ENCODE measurements around the gene NPL. TPM values are rescaled to one million over a fixed set of nuclear protein-coding genes. Genes with fewer than 3 reads are reported as not detected.

The NPL gene
- total RNA-seq (2014; rRNA removed; shearing (Covaris generic)), result 1.9 and 3.8 TPM in 2 replicates

DNA sequence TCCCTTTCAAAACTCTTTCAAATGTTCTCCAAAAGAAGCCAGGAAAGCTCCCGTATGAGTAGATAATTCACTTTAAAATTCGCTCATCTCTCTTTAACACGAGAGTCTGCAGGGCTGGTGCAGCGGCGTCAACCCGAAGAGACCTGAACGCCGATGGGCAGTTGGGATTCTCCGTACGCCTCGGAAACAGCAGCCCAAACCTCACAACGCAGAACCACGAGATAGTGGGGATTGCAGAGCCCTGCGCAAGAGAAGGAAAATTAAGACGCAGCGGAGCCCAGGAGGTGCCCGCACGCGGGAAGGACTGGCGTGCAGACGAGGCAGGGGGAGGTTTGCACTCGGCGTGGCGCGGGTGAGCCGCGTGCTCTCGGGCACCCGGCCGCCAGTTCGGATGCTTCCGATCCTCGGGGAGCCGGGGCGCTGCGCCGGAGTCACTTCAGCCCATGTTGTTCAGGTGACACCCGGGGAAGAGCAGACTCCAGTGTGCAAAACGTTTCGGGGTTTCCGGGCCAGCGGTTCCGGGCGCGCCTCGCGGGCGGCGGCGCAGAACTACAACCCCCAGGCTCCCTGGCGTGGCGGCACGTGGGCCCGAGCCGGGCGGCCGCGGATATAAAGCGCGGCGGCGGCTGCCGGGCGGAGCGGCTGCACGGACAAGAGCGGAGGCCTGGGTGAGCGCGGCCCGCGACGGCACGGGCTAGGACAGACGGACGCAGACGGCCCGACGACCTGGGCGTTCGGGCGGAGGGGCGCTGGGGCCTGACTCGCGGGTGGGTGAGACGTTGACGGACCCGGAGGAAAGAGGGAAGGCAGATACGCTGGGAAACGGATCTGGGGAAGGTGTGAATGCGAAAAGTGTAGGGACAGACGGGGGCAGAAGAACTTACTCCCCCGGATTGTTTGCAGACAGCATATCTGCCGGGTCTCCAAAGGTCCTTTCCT is at the start of gene NPL:
TSS of gene NPL (plus strand) at position 636 of the 939 bp plus-strand sequence. CDS start 4,599 bp downstream, outside the sequence.
- peak; percentile 55 for DNase-seq (ENCODE audit: low spot score)

DNA sequence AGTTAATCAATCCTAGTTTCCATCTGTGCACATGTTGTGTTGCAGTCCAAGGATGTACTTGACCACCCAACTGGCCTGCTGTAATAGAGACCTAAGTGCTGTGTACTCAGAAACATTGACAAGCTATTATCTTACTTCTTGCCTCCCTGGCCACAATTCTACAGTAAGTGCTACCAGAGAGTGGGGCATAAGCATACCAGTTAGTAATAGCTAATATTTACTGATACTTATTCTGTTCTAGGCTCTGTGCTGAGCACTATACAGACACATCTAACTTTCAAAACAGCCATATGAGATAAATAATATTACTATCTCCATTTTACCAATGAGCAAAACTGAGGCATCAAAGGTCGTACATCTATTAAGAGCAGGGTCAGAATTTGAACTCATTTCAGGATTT is 49.5 kb upstream of the NPL start:
- no peak for DNase-seq (ENCODE audit: low spot score)

DNA sequence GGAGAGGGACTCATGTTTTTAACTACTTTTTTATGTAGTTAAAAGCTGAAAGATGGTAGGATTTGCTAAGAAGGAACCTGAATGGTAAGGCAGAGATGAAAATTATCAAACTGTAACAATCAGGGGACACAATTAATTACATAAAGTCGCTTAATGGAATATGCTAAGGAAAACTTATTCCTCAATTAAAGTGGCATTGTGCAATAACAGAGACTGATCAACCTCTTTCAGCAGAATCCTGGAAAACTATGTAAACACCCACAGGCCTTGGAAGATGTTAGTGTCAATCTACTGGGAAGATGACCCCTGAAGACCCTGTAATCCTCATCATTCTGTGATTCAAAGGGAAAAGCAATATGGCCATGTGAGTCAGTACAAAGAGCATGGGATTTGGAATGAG is 46.8 kb upstream of the NPL start:
- DNase-seq (ENCODE audit: low spot score), result no peak

DNA sequence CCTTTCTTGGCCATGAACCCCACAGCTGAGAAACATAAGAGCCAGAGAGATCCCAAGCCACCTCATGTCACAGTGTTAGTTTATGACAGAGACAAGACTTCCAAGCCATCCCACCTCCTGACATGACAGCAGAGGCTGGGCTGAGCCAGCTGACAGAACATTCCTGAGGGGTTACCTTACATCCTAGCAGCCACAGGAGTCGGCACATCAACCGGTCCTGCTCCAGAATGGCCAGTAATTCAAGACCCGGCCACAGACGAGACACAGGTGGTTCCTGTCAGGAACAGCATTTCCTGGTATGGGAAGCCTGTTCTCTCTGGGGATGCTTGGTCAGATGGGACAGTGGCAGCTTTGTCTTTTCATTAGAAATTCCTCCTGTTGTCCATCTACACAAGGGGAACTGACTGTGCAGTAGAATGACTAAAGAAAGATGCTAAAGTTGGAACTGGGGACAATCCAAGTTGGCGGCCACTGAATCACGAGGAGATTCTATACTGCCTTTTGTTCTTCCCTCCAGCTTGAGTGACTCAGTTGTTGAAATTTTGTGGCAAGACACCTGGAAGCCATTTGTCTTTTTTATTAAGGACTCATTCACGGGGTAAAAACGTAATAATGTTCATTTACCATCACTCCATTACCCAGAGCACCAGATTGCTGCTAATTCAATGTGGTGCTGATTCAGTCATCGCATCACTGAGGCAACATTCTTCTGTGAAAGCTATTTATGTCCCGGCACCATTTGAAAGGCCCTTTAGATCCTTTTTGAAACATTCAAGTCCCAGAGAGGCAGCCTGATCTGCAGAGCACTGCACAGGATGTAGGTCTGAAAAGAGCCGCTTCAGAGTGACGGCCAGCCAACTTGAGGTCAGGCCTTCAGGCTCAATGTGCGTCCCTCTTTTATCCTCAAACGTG is 37.2 kb upstream of the NPL start:
- DNase-seq (ENCODE audit: low spot score), result peak; percentile 92

- no peak for DNase-seq (ENCODE audit: low spot score)
Measured at GRCh38 chr1:182754087-182754486, 35.5 kb upstream of the NPL start.

GRCh38 chr1:182754543-182755314 is 34.8 kb upstream of the NPL start:
- no peak for DNase-seq (ENCODE audit: low spot score)

GRCh38 chr1:182755632-182756031 is 33.9 kb upstream of the NPL start:
- DNase-seq (ENCODE audit: low spot score), result no peak

GRCh38 chr1:182756423-182756822 is 33.1 kb upstream of the NPL start:
- DNase-seq (ENCODE audit: low spot score), result no peak

DNA sequence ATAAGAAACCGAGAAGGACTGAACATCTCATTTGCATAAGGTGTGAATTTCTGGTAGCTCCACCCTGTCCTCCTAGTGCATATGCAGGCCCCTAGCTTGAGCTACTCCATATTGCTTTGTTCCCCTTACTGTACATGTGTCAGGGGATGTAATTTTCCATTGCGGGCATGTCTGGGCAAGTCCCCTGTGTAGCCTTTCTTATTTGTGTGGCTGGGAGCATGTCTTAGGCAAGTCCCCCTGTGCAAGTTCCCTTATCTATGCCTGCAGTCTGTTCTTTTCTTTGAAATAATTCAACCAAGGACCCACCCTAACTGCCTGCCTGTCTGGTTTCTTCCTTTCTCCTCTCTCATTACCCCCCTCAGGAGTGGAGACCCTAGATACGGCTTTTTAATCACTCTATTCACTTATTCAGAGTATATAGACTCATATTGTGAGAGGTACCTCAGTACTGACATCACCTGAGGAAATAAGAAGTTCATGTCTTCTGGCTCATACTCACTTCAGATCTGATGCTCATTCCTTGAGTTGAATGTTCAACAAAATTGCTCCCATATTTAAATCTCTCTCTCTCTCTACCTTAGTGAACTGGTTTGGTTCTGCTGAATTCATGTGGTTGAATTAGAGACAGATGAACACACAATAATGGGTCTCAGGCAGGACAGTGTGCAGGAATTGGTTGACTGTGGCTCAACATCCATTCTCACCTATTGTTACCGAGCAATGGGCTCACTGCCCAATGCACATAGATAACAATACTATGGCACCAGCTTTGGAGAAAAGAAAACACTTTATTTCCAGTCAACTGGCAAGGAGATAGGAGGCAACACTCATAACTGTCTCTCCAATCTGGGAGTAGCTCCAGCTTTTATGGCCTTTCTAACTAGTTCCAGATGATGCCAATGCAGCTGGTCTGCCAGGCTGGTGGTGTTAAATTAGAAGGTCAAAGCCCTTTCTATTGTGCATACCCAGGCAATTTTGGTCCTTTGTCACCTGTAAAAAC is 27.9 kb upstream of the NPL start:
- DNase-seq (ENCODE audit: low spot score), result peak; percentile 66

GRCh38 chr1:182762536-182762935 is 27.0 kb upstream of the NPL start:
- no peak for DNase-seq (ENCODE audit: low spot score)

DNA sequence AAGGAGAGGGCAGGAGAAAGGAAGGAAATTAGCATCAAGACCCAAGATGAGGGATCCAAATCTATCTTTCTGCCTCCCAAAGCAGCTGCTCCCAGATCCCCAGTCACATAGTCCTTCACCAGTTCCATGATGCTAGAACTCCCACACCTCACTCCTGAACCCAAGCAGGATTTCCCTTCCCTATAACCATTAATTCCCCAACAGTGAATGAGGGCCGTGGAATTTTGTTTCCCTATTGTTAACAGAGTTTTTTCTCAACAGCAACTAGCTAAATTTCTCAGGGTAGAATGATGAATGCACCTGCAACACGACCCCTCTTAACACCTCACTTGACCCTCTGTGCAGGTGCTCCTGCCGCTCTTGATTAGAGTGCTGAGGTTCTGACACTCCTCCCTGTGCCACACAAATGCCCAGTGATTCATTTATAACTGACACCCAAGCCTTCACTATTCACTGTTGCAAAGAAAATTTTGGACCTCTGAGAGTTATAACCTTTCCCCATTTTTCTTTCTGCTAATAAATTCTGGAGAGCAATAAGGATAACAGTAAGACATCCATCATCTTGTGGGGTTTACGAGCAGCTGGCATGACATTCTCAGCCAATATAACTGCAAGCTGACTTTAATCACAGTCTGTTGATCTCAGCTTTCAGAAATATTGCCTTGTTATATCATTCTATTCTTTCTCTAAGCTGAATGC is 25.4 kb upstream of the NPL start:
- peak; percentile 73 for DNase-seq (ENCODE audit: low spot score)

GRCh38 chr1:182765391-182765790 is 24.2 kb upstream of the NPL start:
- DNase-seq (ENCODE audit: low spot score), result no peak

GRCh38 chr1:182766050-182766449 is 23.5 kb upstream of the NPL start:
- DNase-seq (ENCODE audit: low spot score), result no peak

DNA sequence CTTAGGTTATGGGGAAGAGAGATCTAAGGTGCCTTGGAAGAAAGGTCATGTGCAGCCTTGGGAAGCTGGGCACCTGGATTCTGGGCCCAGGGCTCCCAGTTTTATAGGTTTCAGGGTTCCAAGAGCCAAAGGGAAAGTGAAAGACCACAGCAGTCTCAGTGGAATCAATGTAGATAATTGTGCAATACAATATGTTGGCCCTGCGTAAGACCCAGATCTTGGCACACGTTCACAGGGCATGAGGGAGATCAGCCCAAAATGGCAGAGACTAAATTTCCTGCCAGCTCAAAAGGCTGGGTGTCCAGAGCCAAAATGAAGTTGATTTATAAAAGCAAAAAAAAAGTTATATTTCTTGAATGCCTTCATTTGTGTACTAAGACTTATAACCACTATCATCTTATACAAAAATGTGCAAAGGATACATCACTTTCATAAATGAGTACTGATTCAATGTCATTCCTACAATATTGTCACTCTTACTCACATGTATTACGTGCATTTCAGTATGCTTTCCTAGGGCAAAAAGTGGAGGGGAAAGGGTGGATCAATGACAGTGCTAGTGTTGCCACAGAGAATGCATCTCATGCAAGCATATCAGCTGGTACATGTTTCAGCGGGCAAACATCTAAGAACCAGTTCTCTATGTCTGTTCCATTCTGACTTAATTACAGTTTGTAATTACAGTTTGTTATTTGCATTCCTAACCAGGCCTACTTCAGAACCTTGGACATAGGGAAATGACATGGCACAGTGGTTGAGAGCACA is 22.5 kb upstream of the NPL start:
- no peak for DNase-seq (ENCODE audit: low spot score)

DNA sequence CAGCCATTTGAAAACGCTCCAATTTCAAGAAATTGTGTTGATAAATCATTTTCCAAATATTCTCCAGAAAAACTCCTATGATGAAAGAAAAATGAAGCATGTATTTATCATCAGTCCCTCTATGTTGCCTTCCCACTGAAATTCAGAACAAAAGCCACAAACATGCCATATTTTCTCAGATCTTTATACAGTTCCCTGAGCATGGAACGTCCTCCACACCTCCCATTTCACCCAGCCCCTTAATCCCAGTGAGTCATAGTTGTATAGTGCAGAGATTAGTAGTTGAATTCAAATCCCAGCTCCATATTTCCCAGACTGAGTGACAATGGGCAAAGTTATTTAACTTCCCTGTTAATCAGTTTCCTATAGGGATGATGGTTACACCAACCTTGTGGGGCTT is 20.6 kb upstream of the NPL start:
- DNase-seq (ENCODE audit: low spot score), result peak; percentile 56

- no peak for DNase-seq (ENCODE audit: low spot score)
Measured at GRCh38 chr1:182770232-182770631, 19.3 kb upstream of the NPL start.

GRCh38 chr1:182771187-182771984 is 18.2 kb upstream of the NPL start:
- no peak for DNase-seq (ENCODE audit: low spot score)

- no peak for DNase-seq (ENCODE audit: low spot score)
Measured at GRCh38 chr1:182777386-182777785, 12.2 kb upstream of the NPL start.

All from A172 (cell line).